ENCODE measurements around the gene SH3PXD2A.

Gene SH3PXD2A

DNA sequence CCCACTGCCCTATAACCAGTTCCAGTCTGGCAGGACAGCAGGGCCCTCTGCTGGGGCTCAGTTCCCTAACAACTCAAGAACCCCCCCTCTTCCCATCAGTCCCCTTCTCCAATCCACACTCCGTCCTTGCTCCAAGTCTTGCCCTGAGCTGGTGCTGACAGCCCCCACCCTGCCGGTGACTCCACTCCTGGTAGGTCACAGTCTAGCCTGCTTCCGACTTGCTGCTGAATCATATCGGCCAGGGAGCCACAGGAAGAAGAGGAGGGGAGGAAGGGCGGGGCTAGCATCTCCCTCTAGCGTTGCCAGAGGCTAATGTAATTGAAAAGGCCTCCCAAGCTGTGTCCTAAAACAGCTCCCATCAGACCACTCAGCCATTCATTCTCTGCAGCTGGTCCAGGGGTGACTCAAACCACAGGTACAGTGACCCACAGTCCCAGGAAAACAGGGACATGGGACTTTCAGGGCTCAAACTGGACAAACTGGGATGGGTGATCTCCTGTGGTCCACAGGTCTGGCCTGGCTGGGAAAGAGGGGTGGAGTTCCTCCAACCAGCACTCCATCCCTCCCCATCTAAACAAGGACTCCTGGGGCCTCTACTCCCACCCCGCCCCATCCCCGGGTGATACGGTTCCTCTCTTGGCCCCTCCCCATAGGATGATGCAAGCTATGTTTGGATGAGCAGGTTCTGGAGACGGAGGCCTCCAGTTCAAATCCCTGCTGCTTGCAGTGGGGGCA lies 158.8 kb downstream of the SH3PXD2A start (continued):
- TF ChIP-seq ZFP3 (tag by site-specific recombination; IDR thresholded peaks at IDR 0.05; ENCODE audit: low read depth) (no peak), ZNF660 (tag by site-specific recombination; IDR thresholded peaks at IDR 0.05) (no peak), ZBTB1 (tag by site-specific recombination; IDR thresholded peaks at IDR 0.05) (no peak), ZXDB (tag by site-specific recombination; IDR thresholded peaks at IDR 0.05) (no peak), ZNF555 (tag by site-specific recombination; conservative IDR thresholded peaks at IDR 0.05) (no peak), SCRT1 (tag by site-specific recombination; IDR thresholded peaks at IDR 0.05; ENCODE audit: borderline replicate concordance) (no peak), PRDM1 (tag by site-specific recombination; IDR thresholded peaks at IDR 0.05) (no peak), ZNF830 (tag by site-specific recombination; IDR thresholded peaks at IDR 0.05; ENCODE audit: low read depth) (no peak), ZBTB8A (tag by site-specific recombination; IDR thresholded peaks at IDR 0.05) (no peak), ZNF175 (tag by site-specific recombination; IDR thresholded peaks at IDR 0.05) (no peak), SP7 (tag by site-specific recombination; IDR thresholded peaks at IDR 0.05) (peak; percentile 57; the same call in 1 of the 2 replicates), ZNF112 (tag by site-specific recombination; IDR thresholded peaks at IDR 0.05) (no peak)
- TF ChIP-seq, protein P1, sequence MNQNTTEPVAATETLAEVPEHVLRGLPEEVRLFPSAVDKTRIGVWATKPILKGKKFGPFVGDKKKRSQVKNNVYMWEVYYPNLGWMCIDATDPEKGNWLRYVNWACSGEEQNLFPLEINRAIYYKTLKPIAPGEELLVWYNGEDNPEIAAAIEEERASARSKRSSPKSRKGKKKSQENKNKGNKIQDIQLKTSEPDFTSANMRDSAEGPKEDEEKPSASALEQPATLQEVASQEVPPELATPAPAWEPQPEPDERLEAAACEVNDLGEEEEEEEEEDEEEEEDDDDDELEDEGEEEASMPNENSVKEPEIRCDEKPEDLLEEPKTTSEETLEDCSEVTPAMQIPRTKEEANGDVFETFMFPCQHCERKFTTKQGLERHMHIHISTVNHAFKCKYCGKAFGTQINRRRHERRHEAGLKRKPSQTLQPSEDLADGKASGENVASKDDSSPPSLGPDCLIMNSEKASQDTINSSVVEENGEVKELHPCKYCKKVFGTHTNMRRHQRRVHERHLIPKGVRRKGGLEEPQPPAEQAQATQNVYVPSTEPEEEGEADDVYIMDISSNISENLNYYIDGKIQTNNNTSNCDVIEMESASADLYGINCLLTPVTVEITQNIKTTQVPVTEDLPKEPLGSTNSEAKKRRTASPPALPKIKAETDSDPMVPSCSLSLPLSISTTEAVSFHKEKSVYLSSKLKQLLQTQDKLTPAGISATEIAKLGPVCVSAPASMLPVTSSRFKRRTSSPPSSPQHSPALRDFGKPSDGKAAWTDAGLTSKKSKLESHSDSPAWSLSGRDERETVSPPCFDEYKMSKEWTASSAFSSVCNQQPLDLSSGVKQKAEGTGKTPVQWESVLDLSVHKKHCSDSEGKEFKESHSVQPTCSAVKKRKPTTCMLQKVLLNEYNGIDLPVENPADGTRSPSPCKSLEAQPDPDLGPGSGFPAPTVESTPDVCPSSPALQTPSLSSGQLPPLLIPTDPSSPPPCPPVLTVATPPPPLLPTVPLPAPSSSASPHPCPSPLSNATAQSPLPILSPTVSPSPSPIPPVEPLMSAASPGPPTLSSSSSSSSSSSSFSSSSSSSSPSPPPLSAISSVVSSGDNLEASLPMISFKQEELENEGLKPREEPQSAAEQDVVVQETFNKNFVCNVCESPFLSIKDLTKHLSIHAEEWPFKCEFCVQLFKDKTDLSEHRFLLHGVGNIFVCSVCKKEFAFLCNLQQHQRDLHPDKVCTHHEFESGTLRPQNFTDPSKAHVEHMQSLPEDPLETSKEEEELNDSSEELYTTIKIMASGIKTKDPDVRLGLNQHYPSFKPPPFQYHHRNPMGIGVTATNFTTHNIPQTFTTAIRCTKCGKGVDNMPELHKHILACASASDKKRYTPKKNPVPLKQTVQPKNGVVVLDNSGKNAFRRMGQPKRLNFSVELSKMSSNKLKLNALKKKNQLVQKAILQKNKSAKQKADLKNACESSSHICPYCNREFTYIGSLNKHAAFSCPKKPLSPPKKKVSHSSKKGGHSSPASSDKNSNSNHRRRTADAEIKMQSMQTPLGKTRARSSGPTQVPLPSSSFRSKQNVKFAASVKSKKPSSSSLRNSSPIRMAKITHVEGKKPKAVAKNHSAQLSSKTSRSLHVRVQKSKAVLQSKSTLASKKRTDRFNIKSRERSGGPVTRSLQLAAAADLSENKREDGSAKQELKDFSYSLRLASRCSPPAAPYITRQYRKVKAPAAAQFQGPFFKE (tag by site-specific recombination; IDR thresholded peaks at IDR 0.05; ENCODE audit: borderline replicate concordance) = no peak
- TF ChIP-seq, protein P2, sequence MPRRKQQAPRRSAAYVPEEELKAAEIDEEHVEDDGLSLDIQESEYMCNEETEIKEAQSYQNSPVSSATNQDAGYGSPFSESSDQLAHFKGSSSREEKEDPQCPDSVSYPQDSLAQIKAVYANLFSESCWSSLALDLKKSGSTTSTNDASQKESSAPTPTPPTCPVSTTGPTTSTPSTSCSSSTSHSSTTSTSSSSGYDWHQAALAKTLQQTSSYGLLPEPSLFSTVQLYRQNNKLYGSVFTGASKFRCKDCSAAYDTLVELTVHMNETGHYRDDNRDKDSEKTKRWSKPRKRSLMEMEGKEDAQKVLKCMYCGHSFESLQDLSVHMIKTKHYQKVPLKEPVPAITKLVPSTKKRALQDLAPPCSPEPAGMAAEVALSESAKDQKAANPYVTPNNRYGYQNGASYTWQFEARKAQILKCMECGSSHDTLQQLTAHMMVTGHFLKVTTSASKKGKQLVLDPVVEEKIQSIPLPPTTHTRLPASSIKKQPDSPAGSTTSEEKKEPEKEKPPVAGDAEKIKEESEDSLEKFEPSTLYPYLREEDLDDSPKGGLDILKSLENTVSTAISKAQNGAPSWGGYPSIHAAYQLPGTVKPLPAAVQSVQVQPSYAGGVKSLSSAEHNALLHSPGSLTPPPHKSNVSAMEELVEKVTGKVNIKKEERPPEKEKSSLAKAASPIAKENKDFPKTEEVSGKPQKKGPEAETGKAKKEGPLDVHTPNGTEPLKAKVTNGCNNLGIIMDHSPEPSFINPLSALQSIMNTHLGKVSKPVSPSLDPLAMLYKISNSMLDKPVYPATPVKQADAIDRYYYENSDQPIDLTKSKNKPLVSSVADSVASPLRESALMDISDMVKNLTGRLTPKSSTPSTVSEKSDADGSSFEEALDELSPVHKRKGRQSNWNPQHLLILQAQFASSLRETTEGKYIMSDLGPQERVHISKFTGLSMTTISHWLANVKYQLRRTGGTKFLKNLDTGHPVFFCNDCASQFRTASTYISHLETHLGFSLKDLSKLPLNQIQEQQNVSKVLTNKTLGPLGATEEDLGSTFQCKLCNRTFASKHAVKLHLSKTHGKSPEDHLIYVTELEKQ (tag by site-specific recombination; IDR thresholded peaks at IDR 0.05; ENCODE audit: borderline replicate concordance) = no peak
- TF ChIP-seq, protein P3, sequence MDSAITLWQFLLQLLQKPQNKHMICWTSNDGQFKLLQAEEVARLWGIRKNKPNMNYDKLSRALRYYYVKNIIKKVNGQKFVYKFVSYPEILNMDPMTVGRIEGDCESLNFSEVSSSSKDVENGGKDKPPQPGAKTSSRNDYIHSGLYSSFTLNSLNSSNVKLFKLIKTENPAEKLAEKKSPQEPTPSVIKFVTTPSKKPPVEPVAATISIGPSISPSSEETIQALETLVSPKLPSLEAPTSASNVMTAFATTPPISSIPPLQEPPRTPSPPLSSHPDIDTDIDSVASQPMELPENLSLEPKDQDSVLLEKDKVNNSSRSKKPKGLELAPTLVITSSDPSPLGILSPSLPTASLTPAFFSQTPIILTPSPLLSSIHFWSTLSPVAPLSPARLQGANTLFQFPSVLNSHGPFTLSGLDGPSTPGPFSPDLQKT (IDR thresholded peaks at IDR 0.05; ENCODE audit: borderline replicate concordance, low read depth, low read length) = no peak
- TF ChIP-seq, protein P4, sequence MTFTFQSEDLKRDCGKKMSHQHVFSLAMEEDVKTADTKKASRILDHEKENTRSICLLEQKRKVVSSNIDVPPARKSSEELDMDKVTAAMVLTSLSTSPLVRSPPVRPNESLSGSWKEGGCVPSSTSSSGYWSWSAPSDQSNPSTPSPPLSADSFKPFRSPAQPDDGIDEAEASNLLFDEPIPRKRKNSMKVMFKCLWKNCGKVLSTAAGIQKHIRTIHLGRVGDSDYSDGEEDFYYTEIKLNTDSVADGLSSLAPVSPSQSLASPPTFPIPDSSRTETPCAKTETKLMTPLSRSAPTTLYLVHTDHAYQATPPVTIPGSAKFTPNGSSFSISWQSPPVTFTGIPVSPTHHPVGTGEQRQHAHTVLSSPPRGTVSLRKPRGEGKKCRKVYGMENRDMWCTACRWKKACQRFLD (tag by site-specific recombination; IDR thresholded peaks at IDR 0.05) = no peak
- TF ChIP-seq, protein P5, sequence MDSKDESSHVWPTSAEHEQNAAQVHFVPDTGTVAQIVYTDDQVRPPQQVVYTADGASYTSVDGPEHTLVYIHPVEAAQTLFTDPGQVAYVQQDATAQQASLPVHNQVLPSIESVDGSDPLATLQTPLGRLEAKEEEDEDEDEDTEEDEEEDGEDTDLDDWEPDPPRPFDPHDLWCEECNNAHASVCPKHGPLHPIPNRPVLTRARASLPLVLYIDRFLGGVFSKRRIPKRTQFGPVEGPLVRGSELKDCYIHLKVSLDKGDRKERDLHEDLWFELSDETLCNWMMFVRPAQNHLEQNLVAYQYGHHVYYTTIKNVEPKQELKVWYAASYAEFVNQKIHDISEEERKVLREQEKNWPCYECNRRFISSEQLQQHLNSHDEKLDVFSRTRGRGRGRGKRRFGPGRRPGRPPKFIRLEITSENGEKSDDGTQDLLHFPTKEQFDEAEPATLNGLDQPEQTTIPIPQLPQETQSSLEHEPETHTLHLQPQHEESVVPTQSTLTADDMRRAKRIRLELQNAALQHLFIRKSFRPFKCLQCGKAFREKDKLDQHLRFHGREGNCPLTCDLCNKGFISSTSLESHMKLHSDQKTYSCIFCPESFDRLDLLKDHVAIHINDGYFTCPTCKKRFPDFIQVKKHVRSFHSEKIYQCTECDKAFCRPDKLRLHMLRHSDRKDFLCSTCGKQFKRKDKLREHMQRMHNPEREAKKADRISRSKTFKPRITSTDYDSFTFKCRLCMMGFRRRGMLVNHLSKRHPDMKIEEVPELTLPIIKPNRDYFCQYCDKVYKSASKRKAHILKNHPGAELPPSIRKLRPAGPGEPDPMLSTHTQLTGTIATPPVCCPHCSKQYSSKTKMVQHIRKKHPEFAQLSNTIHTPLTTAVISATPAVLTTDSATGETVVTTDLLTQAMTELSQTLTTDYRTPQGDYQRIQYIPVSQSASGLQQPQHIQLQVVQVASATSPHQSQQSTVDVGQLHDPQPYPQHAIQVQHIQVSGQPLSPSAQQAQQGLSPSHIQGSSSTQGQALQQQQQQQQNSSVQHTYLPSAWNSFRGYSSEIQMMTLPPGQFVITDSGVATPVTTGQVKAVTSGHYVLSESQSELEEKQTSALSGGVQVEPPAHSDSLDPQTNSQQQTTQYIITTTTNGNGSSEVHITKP (tag by site-specific recombination; IDR thresholded peaks at IDR 0.05) = peak; percentile 98
- TF ChIP-seq, protein P6, sequence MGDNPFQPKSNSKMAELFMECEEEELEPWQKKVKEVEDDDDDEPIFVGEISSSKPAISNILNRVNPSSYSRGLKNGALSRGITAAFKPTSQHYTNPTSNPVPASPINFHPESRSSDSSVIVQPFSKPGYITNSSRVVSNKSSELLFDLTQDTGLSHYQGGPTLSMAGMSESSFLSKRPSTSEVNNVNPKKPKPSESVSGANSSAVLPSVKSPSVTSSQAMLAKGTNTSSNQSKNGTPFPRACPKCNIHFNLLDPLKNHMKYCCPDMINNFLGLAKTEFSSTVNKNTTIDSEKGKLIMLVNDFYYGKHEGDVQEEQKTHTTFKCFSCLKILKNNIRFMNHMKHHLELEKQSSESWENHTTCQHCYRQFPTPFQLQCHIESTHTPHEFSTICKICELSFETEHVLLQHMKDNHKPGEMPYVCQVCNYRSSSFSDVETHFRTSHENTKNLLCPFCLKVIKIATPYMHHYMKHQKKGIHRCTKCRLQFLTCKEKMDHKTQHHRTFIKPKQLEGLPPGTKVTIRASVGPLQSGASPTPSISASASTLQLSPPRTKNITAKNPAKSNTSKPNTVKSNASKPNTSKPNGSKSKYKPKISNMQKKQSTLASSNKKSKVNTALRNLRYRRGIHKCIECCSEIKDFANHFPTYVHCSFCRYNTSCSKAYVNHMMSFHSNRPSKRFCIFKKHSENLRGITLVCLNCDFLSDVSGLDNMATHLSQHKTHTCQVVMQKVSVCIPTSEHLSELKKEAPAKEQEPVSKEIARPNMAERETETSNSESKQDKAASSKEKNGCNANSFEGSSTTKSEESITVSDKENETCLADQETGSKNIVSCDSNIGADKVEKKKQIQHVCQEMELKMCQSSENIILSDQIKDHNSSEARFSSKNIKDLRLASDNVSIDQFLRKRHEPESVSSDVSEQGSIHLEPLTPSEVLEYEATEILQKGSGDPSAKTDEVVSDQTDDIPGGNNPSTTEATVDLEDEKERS (tag by site-specific recombination; IDR thresholded peaks at IDR 0.05) = no peak
